DOHH2 (cell line): ENCODE data around the gene RNU5B-1.
"Not testable (repeated sequence)": the region's sequence is repeated elsewhere in the genome, so short reads cannot be mapped to it uniquely, and the experiment has no call there.

Source experiments
- H3F3A ChIP-seq: fragments of 200-600 bp; sonication (generic), shearing (Covaris generic); 2 replicates; pipeline ENCODE4 v1.6.0; 2016; ENCODE audit warnings: antibody characterized with exemption, mild to moderate bottlenecking; ENCODE audit not compliant: control insufficient read depth, insufficient read depth
- H3K27ac ChIP-seq: fragments of 200-600 bp; sonication (generic); 2 replicates; pipeline ENCODE4 v1.5.1; 2014; ENCODE audit warnings: low read depth, mild to moderate bottlenecking, low read length, moderate library complexity
- H3K27me3 ChIP-seq: fragments of 200-600 bp; sonication (generic); 2 replicates; pipeline ENCODE4 v1.6.1; 2014; ENCODE audit warnings: mild to moderate bottlenecking, low read length, mixed read lengths; ENCODE audit not compliant: control insufficient read depth
- H3K36me3 ChIP-seq: fragments of 200-600 bp; sonication (generic); 2 replicates; pipeline ENCODE4 v1.6.1; 2014; ENCODE audit warnings: mild to moderate bottlenecking, low read length, moderate library complexity, mixed read lengths; ENCODE audit not compliant: control insufficient read depth
- H3K4me1 ChIP-seq: fragments of 200-600 bp; sonication (generic); 2 replicates; pipeline ENCODE4 v1.6.1; 2014; ENCODE audit warnings: mild to moderate bottlenecking, low read length, mixed read lengths; ENCODE audit not compliant: control insufficient read depth
- H3K4me2 ChIP-seq: fragments of 200-600 bp; sonication (generic); 2 replicates; pipeline ENCODE4 v1.6.0; 2014; ENCODE audit warnings: mild to moderate bottlenecking, low read length, moderate library complexity
- H3K4me3 ChIP-seq: fragments of 200-600 bp; sonication (generic); 2 replicates; pipeline ENCODE4 v1.5.1; 2014; ENCODE audit warnings: mild to moderate bottlenecking, low read length, mixed read lengths
- H3K79me2 ChIP-seq: fragments of 200-600 bp; sonication (generic); 2 replicates; pipeline ENCODE4 v1.6.1; 2014; ENCODE audit warnings: mild to moderate bottlenecking, low read length, mixed read lengths; ENCODE audit not compliant: control insufficient read depth
- H3K9me2 ChIP-seq: fragments of 200-600 bp; sonication (generic); replicated peaks from 2 replicates; pipeline ENCODE4 v1.6.1; 2014; ENCODE audit warnings: mild to moderate bottlenecking, low read length, mixed read lengths; ENCODE audit not compliant: control insufficient read depth
- H3K9me3 ChIP-seq: fragments of 200-600 bp; sonication (generic); 2 replicates; pipeline ENCODE4 v1.6.1; 2014; ENCODE audit warnings: antibody characterized with exemption, low read length, mixed read lengths; ENCODE audit not compliant: control insufficient read depth, insufficient read depth
- H4K20me1 ChIP-seq: fragments of 200-600 bp; sonication (generic); 2 replicates; pipeline ENCODE4 v1.6.0; 2014; ENCODE audit warnings: low read depth, mild to moderate bottlenecking, antibody characterized with exemption, low read length, moderate library complexity; ENCODE audit not compliant: control insufficient read depth, insufficient read depth
- EZH2phosphoT487 ChIP-seq: fragments of 200-600 bp; sonication (generic); IDR thresholded peaks from 2 replicates; pipeline ENCODE4 v1.6.1; 2017; ENCODE audit warnings: borderline replicate concordance, mild to moderate bottlenecking, antibody characterized with exemption, low read length, moderate library complexity, mixed read lengths
- TF ChIP-seq, protein P1 (sequence below): fragments of 200-600 bp; sonication (generic); IDR thresholded peaks from one replicate; pipeline ENCODE4 v1.5.1; 2014; ENCODE audit warnings: antibody characterized with exemption, mild to moderate bottlenecking, low read depth, low read length; ENCODE audit not compliant: poor library complexity, severe bottlenecking

RNU5B-1 gene

DNA sequence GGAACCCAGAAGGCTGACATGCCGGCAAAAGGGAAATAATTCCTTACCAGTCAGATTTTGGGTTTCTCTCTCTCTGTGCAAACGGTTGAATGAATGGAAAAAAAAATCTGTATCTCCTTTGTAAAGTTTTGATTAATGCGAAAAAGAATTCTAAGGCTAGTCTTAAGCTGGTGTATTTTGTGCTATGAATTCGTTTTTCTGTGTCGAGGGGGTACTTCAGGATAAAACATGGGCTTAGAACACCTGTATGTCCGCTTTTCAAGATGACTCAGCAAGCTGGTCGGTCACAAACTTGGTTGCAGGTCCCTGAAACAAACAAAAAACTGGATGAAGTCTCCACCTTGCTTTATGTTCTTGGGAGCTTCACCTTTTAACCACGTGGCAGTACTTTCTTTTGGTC, 44.9 kb downstream of the RNU5B-1 start:
- Histone ChIP-seq H3K4me1 (no peaks in the 10 kb centered on the region), H3K9me2 (no peaks in the 10 kb centered on the region), H4K20me1 (no peaks in the 10 kb centered on the region), H3K4me3 (no peak overlapping the region), H3K4me2 (no peak overlapping the region), H3K79me2 (no peaks in the 10 kb centered on the region), H3K27ac (no peak overlapping the region), H3K36me3 (no peaks in the 10 kb centered on the region), H3K27me3 (peaks cover 17% of the 10 kb centered on the region), H3F3A (no peaks in the 10 kb centered on the region), H3K9me3 (peaks cover 12% of the 10 kb centered on the region; the same call in 1 of the 2 replicates)
- TF ChIP-seq, protein P1, sequence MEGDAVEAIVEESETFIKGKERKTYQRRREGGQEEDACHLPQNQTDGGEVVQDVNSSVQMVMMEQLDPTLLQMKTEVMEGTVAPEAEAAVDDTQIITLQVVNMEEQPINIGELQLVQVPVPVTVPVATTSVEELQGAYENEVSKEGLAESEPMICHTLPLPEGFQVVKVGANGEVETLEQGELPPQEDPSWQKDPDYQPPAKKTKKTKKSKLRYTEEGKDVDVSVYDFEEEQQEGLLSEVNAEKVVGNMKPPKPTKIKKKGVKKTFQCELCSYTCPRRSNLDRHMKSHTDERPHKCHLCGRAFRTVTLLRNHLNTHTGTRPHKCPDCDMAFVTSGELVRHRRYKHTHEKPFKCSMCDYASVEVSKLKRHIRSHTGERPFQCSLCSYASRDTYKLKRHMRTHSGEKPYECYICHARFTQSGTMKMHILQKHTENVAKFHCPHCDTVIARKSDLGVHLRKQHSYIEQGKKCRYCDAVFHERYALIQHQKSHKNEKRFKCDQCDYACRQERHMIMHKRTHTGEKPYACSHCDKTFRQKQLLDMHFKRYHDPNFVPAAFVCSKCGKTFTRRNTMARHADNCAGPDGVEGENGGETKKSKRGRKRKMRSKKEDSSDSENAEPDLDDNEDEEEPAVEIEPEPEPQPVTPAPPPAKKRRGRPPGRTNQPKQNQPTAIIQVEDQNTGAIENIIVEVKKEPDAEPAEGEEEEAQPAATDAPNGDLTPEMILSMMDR, result no peak
- no peak for TF ChIP-seq EZH2phosphoT487

DNA sequence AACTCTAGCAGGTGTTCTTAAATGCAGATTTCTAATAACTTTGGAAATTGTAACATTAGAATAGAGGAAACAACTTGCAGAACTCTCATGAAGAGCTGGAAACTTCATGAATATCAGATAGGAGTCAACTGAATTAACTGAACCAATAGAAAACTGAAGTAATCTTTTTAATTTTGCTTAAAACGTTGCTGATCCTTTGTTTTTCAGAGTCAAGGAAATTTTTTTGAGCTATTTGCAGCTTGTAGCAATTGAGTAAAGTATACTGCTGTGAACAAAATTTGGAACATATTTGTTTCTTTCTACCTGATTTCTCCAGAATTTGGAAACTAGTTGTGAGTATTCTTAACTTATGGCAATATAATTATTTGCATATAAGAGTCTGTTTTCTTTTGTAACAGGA, 47.5 kb downstream of the RNU5B-1 start:
- not testable (repeated sequence) for H4K20me1 ChIP-seq, H3K4me3 ChIP-seq, H3K27ac ChIP-seq, H3K27me3 ChIP-seq, H3K79me2 ChIP-seq, H3F3A ChIP-seq, H3K4me1 ChIP-seq, H3K4me2 ChIP-seq, H3K36me3 ChIP-seq, H3K9me2 ChIP-seq
- H3K9me3 ChIP-seq, result peaks cover 12% of the 10 kb centered on the region; the same call in 1 of the 2 replicates
